BE2C (cell line): ENCODE measurements around the gene EYS.

Source experiments
- DNase-seq: peaks from one replicate; pipeline ENCODE4 v3.0.0-alpha.2; 2020
- H3K27me3 ChIP-seq: fragments of 250-450 bp; sonication (Bioruptor Pico); 2 replicates; pipeline ENCODE4 v1.5.1; 2020; ENCODE audit warnings: mild to moderate bottlenecking
- H3K36me3 ChIP-seq: fragments of 250-450 bp; sonication (Bioruptor Pico); 2 replicates; pipeline ENCODE4 v1.5.1; 2020; ENCODE audit warnings: mild to moderate bottlenecking
- H3K4me1 ChIP-seq: fragments of 250-450 bp; sonication (Bioruptor Pico); 2 replicates; pipeline ENCODE4 v1.5.1; 2020
- H3K4me3 ChIP-seq: 2 replicates; pipeline ENCODE4 v1.5.1; 2011; ENCODE audit warnings: low read depth, low read length
- H3K9me3 ChIP-seq: fragments of 250-450 bp; sonication (Bioruptor Pico); 2 replicates; pipeline ENCODE4 v1.5.1; 2020
- CTCF ChIP-seq: IDR thresholded peaks from 2 replicates; pipeline ENCODE4 v1.5.1; 2012; ENCODE audit warnings: mild to moderate bottlenecking, low read depth, low read length

Gene EYS

GRCh38 chr6:64175296-64175695 is 1531.7 kb downstream of the EYS start:
- H3K9me3 ChIP-seq, result no peaks in the 10 kb centered on the region
- H3K27me3 ChIP-seq, result no peaks in the 10 kb centered on the region
- peaks cover under 1% of the 10 kb centered on the region; the same call in 1 of the 2 replicates for H3K4me1 ChIP-seq
- H3K36me3 ChIP-seq, result no peaks in the 10 kb centered on the region
- no peak for TF ChIP-seq CTCF
- no peak overlapping the region for H3K4me3 ChIP-seq
- no peak for DNase-seq

GRCh38 chr6:64170316-64170715 is 1536.7 kb downstream of the EYS start:
- peak; percentile 10 for DNase-seq
- no peak for TF ChIP-seq CTCF
- no peak overlapping the region for H3K4me3 ChIP-seq
- H3K4me1 ChIP-seq, result peaks cover 4% of the 10 kb centered on the region; the same call in 1 of the 2 replicates
- H3K9me3 ChIP-seq, result no peaks in the 10 kb centered on the region
- H3K27me3 ChIP-seq, result no peaks in the 10 kb centered on the region
- H3K36me3 ChIP-seq, result no peaks in the 10 kb centered on the region

GRCh38 chr6:64160486-64160885 is 1546.5 kb downstream of the EYS start:
- H3K4me3 ChIP-seq, result no peak overlapping the region
- H3K9me3 ChIP-seq, result no peaks in the 10 kb centered on the region
- no peaks in the 10 kb centered on the region for H3K27me3 ChIP-seq
- no peak for TF ChIP-seq CTCF
- no peak for DNase-seq
- H3K4me1 ChIP-seq, result no peaks in the 10 kb centered on the region; the same call in 1 of the 2 replicates
- H3K36me3 ChIP-seq, result no peaks in the 10 kb centered on the region

- Histone ChIP-seq H3K36me3 (no peaks in the 10 kb centered on the region), H3K4me1 (no peaks in the 10 kb centered on the region), H3K4me3 (no peak overlapping the region), H3K27me3 (no peaks in the 10 kb centered on the region), H3K9me3 (no peaks in the 10 kb centered on the region)
- TF ChIP-seq CTCF, result no peak
- DNase-seq, result no peak
Observed at GRCh38 chr6:64155063-64155462, 1552.0 kb downstream of the EYS start.

GRCh38 chr6:64146876-64147275 is 1560.2 kb downstream of the EYS start:
- peaks cover 6% of the 10 kb centered on the region; the same call in 1 of the 2 replicates for H3K4me1 ChIP-seq
- DNase-seq, result no peak
- H3K36me3 ChIP-seq, result no peaks in the 10 kb centered on the region
- no peaks in the 10 kb centered on the region for H3K9me3 ChIP-seq
- no peak for TF ChIP-seq CTCF
- H3K27me3 ChIP-seq, result no peaks in the 10 kb centered on the region
- no peak overlapping the region for H3K4me3 ChIP-seq

GRCh38 chr6:64146094-64146493 is 1560.9 kb downstream of the EYS start:
- H3K4me1 ChIP-seq, result peaks cover 6% of the 10 kb centered on the region; the same call in 1 of the 2 replicates
- H3K36me3 ChIP-seq, result no peaks in the 10 kb centered on the region
- no peak for TF ChIP-seq CTCF
- DNase-seq, result no peak
- H3K9me3 ChIP-seq, result no peaks in the 10 kb centered on the region
- H3K4me3 ChIP-seq, result no peak overlapping the region
- no peaks in the 10 kb centered on the region for H3K27me3 ChIP-seq
